SU-DHL-6 (cell line): ENCODE data around the gene SERPIND1.

Source experiments
- EZH2phosphoT487 ChIP-seq: fragments of 200-600 bp; sonication (generic), shearing (Covaris generic); conservative IDR thresholded peaks from 2 replicates; pipeline ENCODE4 v1.6.1; 2018; ENCODE audit warnings: mild to moderate bottlenecking, antibody characterized with exemption, low read length, moderate library complexity, mixed read lengths
- TF ChIP-seq, protein P1 (sequence below): fragments of 200-600 bp; sonication (generic); IDR thresholded peaks from one replicate; pipeline ENCODE4 v1.5.1; 2017; ENCODE audit warnings: antibody characterized with exemption, mild to moderate bottlenecking, low read length, moderate library complexity; ENCODE audit not compliant: insufficient read depth, poor library complexity, severe bottlenecking

DNA sequence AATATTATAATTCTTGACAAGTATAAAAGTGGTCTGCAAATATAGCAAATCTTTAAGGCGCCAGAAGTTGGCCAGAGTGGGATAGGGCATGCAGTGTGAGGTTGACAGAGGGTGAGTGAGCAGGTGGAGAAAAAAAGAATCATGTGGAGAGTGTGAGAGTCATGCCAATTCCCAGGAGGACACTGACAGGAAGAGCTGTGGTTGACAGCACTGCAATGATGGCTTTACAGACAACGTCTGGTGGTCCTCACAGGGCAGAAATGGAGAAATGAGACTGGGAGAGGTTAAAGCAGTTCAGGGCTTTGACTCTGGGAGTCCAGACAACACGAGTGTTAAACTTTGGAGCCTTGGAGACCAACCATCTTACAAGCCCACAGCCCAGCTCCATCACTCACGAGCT is 34.9 kb downstream of the SERPIND1 start:
- TF ChIP-seq, protein P1, sequence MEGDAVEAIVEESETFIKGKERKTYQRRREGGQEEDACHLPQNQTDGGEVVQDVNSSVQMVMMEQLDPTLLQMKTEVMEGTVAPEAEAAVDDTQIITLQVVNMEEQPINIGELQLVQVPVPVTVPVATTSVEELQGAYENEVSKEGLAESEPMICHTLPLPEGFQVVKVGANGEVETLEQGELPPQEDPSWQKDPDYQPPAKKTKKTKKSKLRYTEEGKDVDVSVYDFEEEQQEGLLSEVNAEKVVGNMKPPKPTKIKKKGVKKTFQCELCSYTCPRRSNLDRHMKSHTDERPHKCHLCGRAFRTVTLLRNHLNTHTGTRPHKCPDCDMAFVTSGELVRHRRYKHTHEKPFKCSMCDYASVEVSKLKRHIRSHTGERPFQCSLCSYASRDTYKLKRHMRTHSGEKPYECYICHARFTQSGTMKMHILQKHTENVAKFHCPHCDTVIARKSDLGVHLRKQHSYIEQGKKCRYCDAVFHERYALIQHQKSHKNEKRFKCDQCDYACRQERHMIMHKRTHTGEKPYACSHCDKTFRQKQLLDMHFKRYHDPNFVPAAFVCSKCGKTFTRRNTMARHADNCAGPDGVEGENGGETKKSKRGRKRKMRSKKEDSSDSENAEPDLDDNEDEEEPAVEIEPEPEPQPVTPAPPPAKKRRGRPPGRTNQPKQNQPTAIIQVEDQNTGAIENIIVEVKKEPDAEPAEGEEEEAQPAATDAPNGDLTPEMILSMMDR, result no peak
- TF ChIP-seq EZH2phosphoT487, result no peak
